Fibroblast of mammary gland (primary cell): ENCODE data around the gene KMT2C.

Experiments
- DNase-seq: peaks from one replicate; pipeline ENCODE4 v3.0.0-alpha.2; 2010; ENCODE audit warnings: low read depth
- H3K4me3 ChIP-seq: 2 replicates; pipeline ENCODE4 v1.5.1; 2011; ENCODE audit warnings: low read depth, mild to moderate bottlenecking, low read length, moderate library complexity; ENCODE audit not compliant: control insufficient read depth
- CTCF ChIP-seq: conservative IDR thresholded peaks from 2 replicates; pipeline ENCODE4 v1.5.1; 2011; ENCODE audit warnings: low read depth, low read length, inconsistent platforms; ENCODE audit not compliant: control insufficient read depth, insufficient read depth

Gene KMT2C

DNA sequence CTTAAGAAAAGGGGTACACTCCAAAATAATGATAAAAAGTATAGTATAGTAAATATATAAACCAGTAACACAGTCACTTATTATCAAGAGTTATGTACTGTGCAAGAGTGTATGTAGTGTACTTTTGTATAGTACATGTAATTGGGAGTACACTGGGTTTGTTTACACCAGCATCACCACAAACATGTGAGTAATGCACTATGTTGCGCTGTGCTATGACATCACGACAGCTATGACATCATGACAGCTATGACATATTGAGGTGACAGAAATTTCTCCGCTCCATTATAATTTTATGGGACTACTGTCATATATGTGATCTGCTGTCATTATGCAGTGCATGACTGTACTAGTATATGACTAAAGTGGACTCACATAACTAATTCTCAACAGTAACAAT, 84.6 kb downstream of the KMT2C start:
- no peak overlapping the region for H3K4me3 ChIP-seq
- no peak for TF ChIP-seq CTCF
- peak; percentile 36 for DNase-seq

GRCh38 chr7:152347888-152348287, 87.9 kb downstream of the KMT2C start:
- TF ChIP-seq CTCF, result no peak
- H3K4me3 ChIP-seq, result no peak overlapping the region
- DNase-seq, result no peak

GRCh38 chr7:152344253-152344652, 91.5 kb downstream of the KMT2C start:
- TF ChIP-seq CTCF, result no peak
- DNase-seq, result peak; percentile 11
- H3K4me3 ChIP-seq, result no peak overlapping the region

DNA sequence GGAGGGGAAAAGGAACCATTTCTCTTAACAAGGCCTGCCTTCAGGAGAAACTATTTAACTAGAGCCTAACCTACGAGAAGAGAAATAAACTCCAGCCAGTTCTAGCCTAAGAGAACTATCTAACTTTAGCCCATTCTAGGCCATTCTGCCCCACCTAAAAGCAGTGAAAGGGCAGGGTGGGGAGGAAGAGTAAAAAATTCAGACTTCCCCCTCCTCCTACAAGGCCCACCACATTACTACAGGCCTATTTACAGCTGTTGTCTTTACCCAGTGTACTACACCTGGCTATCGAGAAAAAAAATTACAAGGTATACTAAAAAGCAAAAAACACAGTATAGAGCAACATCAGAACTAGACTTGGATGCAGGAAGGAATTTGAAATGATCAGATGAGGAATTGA, 93.0 kb downstream of the KMT2C start:
- DNase-seq, result no peak
- no peak for TF ChIP-seq CTCF
- no peak overlapping the region for H3K4me3 ChIP-seq

DNA sequence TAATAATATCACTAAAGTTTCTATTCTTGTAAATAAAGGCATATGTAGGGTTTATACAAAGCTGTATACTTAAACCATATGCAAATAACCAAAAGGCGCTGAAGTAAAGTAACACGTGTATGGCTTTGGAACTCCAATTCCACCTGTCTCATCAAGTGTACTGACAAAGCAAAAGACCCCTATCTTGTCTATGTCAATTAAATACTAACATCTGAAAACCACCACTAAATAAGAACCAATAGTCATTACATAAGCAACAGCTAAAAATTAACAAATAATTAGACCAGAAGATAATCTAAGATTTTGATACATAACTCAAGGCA, 93.9 kb downstream of the KMT2C start:
- H3K4me3 ChIP-seq, result no peak overlapping the region
- TF ChIP-seq CTCF, result no peak
- no peak for DNase-seq

DNA sequence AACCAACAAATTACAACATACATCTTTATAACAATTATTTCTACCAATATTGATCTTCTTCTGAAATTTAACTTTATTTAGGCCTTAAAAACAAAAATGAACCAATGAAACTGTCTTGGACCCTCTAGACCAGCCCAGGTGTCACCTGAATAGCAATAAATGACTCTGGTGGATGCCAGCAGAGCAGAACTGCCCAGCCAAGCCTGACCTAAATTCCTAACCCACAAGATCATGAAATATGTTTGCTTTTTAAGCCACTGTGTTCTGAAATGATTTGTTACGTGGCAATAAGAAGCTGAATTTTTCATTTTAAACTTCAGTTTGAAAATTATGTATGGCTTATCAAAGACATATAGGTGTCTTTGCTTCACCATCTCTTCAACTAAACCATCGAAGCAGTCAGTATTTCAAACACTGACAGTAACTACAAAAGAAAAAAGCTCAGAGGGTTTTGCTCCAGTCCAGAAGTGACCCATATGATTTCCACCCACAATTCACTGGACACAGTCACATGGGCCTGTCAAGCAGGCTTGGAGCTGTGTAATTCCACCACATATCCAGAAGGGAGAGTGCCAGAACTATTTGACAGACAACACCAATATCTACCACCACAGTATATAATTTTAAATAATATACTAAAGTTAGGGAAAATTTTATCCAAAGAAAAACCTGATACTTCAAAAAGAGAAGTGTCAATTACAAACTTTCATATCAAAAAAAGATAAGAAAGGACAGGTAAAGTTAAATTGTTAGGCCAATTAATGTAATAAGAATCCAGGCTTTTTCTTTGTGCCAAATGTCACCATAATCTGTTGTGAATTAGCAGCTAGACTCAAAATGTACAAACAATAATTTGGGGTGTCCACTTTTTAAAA, 94.5 kb downstream of the KMT2C start:
- TF ChIP-seq CTCF, result peak; percentile 63
- DNase-seq, result peak; percentile 79
- no peak overlapping the region for H3K4me3 ChIP-seq
